ENCODE results near the gene HDAC9.

HDAC9 gene

DNA sequence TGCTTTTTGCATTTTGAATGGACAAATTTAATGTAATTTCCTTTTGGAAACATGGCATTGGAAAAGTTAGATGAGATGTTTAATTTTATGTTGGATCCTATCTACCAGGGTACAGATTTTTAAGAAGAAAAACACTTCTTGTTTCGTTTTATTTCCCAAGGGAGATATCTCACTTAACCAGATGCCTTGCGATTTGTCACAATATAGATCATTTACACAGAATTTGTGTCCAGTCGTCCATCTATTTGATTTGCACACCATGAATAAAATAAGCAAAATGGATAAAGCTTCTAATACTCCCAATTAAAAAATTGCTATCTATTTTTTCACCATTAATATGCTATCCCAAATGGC lies 25.7 kb downstream of the HDAC9 start:
- Histone ChIP-seq H3K4me1 (peaks cover 66% of the 10 kb centered on the region), H3K27me3 (ENCODE audit: low read depth) (no peaks in the 10 kb centered on the region), H3K4me3 (no peak overlapping the region), H3K9me3 (no peaks in the 10 kb centered on the region), H3K36me3 (replicated peaks) (peaks cover 21% of the 10 kb centered on the region)
- in situ Hi-C loops (cut with MboI; ENCODE audit: low sequenced_read_pairs) = no loop called here
- DNase-seq (ENCODE audit: low spot score in 2 of 2) = no peak

- peaks cover 68% of the 10 kb centered on the region for H3K4me1 ChIP-seq
- H3K4me3 ChIP-seq = no peak overlapping the region
- no peaks in the 10 kb centered on the region for H3K9me3 ChIP-seq
- in situ Hi-C loops (cut with MboI; ENCODE audit: low sequenced_read_pairs) = no loop called here
- peaks cover 22% of the 10 kb centered on the region for H3K36me3 ChIP-seq (replicated peaks)
- H3K27me3 ChIP-seq (ENCODE audit: low read depth) = no peaks in the 10 kb centered on the region
- no peak for DNase-seq (ENCODE audit: low spot score in 2 of 2)
These were observed 26.5 kb downstream of the HDAC9 start for GRCh38 chr7:18521945-18522566.

GRCh38 chr7:18524248-18524647 lies 28.7 kb downstream of the HDAC9 start:
- no peaks in the 10 kb centered on the region for H3K27me3 ChIP-seq (ENCODE audit: low read depth)
- no peak for DNase-seq (ENCODE audit: low spot score in 2 of 2)
- no peaks in the 10 kb centered on the region for H3K9me3 ChIP-seq
- peaks cover 17% of the 10 kb centered on the region for H3K36me3 ChIP-seq (replicated peaks)
- in situ Hi-C loops (cut with MboI; ENCODE audit: low sequenced_read_pairs) = no loop called here
- peaks cover 52% of the 10 kb centered on the region for H3K4me1 ChIP-seq
- no peak overlapping the region for H3K4me3 ChIP-seq

DNA sequence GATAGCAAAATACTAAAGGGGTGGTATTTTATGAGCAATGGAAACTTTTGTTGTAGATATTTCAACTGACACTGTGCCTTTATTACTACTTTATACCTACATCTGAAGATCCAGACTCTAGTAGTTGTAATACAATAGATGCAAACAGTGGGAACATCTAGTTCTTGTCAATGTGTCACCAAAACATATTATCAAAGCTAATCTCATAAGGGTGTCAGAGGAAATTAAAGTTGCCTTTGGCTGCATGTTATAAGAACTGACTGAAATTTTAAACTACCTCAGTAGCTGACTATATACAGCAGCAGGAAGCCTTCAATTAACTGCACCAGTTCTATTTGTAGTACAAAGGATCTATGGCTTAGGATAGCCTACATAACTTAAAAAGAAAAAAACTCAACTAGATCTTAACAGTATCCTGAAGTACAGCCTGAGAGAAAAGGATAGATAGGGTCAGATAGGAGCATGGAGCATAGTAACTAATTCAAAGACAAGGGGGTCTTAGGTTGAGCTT lies 30.9 kb downstream of the HDAC9 start:
- no peak for DNase-seq (ENCODE audit: low spot score in 2 of 2)
- Histone ChIP-seq H3K9me3 (no peaks in the 10 kb centered on the region), H3K27me3 (ENCODE audit: low read depth) (no peaks in the 10 kb centered on the region), H3K4me3 (no peak overlapping the region), H3K4me1 (peaks cover 36% of the 10 kb centered on the region), H3K36me3 (replicated peaks) (peaks cover 21% of the 10 kb centered on the region)
- in situ Hi-C loops (cut with MboI; ENCODE audit: low sequenced_read_pairs) = no loop called here

DNA sequence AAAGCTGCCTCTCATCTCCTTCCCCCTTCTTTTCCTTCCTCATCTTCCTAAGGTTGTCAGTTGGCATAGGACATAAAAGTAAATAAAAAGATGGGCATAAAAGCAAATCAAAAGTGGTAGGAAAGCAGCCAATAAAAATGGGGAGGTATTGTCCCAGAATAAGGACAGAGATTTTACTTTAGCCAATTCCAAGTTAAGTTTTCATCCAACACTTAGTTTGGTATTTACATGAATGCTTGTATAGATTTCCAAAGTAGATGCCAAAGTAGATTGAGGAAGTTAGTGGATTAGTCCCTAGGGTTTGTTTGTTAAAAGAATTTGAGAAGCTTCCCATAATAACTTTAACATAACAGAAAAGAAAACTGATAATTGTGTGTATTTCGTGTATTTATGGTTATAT lies 33.7 kb downstream of the HDAC9 start:
- peaks cover 9% of the 10 kb centered on the region for H3K36me3 ChIP-seq (replicated peaks)
- in situ Hi-C loops (cut with MboI; ENCODE audit: low sequenced_read_pairs) = no loop called here
- DNase-seq (ENCODE audit: low spot score in 2 of 2) = no peak
- no peak overlapping the region for H3K4me3 ChIP-seq
- no peaks in the 10 kb centered on the region for H3K9me3 ChIP-seq
- no peaks in the 10 kb centered on the region for H3K27me3 ChIP-seq (ENCODE audit: low read depth)
- peaks cover 40% of the 10 kb centered on the region for H3K4me1 ChIP-seq

- H3K9me3 ChIP-seq = no peaks in the 10 kb centered on the region
- DNase-seq (ENCODE audit: low spot score in 2 of 2) = no peak
- no peaks in the 10 kb centered on the region for H3K27me3 ChIP-seq (ENCODE audit: low read depth)
- H3K4me3 ChIP-seq = no peak overlapping the region
- in situ Hi-C loops (cut with MboI; ENCODE audit: low sequenced_read_pairs) = no loop called here
- H3K36me3 ChIP-seq (replicated peaks) = peaks cover 9% of the 10 kb centered on the region
- H3K4me1 ChIP-seq = peaks cover 51% of the 10 kb centered on the region
These were observed 35.0 kb downstream of the HDAC9 start for GRCh38 chr7:18530224-18531179.

DNA sequence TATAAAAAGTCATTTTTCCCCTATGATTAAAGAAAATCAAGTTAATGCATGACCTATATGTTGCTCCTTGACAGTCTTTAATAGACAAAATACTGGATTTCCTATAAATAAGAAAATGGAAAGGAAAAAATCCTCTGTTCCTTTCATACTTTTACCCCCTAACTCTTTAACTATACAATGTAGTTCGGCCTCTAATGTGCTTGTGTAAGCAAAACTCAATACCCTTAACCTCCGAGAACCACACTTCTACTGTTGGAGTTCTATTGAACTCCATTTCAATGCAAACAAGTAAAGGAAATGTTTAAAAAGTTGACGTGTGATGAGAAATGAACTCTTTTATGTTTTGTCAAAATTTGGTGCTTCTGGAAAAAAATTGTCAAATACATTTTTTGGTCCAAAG lies 36.0 kb downstream of the HDAC9 start:
- H3K36me3 ChIP-seq (replicated peaks) = peaks cover 16% of the 10 kb centered on the region
- H3K4me3 ChIP-seq = no peak overlapping the region
- H3K4me1 ChIP-seq = peaks cover 52% of the 10 kb centered on the region
- in situ Hi-C loops (cut with MboI; ENCODE audit: low sequenced_read_pairs) = no loop called here
- H3K27me3 ChIP-seq (ENCODE audit: low read depth) = no peaks in the 10 kb centered on the region
- no peaks in the 10 kb centered on the region for H3K9me3 ChIP-seq
- DNase-seq (ENCODE audit: low spot score in 2 of 2) = no peak

- Histone ChIP-seq H3K4me3 (no peak overlapping the region), H3K9me3 (no peaks in the 10 kb centered on the region), H3K4me1 (peaks cover 59% of the 10 kb centered on the region), H3K27me3 (ENCODE audit: low read depth) (no peaks in the 10 kb centered on the region), H3K36me3 (replicated peaks) (peaks cover 21% of the 10 kb centered on the region)
- DNase-seq (ENCODE audit: low spot score in 2 of 2) = no peak
- in situ Hi-C loops (cut with MboI; ENCODE audit: low sequenced_read_pairs) = no loop called here
These were observed 37.3 kb downstream of the HDAC9 start for GRCh38 chr7:18532813-18533212.

GRCh38 chr7:18534481-18534880 lies 38.9 kb downstream of the HDAC9 start:
- H3K9me3 ChIP-seq = no peaks in the 10 kb centered on the region
- in situ Hi-C loops (cut with MboI; ENCODE audit: low sequenced_read_pairs) = no loop called here
- H3K27me3 ChIP-seq (ENCODE audit: low read depth) = no peaks in the 10 kb centered on the region
- H3K36me3 ChIP-seq (replicated peaks) = peaks cover 24% of the 10 kb centered on the region
- peaks cover 70% of the 10 kb centered on the region for H3K4me1 ChIP-seq
- DNase-seq (ENCODE audit: low spot score in 2 of 2) = peak in 1 of 2 experiments; percentile 44
- no peak overlapping the region for H3K4me3 ChIP-seq

- in situ Hi-C loops (cut with MboI; ENCODE audit: low sequenced_read_pairs) = no loop called here
- Histone ChIP-seq H3K4me1 (peaks cover 79% of the 10 kb centered on the region), H3K36me3 (replicated peaks) (peaks cover 23% of the 10 kb centered on the region), H3K9me3 (no peaks in the 10 kb centered on the region), H3K4me3 (no peak overlapping the region), H3K27me3 (ENCODE audit: low read depth) (no peaks in the 10 kb centered on the region)
- DNase-seq (ENCODE audit: low spot score in 2 of 2) = peak; percentile 41 to 43
These were observed 40.4 kb downstream of the HDAC9 start for GRCh38 chr7:18535810-18536415.

- H3K4me3 ChIP-seq = no peak overlapping the region
- H3K36me3 ChIP-seq (replicated peaks) = peaks cover 23% of the 10 kb centered on the region
- H3K9me3 ChIP-seq = no peaks in the 10 kb centered on the region
- H3K27me3 ChIP-seq (ENCODE audit: low read depth) = no peaks in the 10 kb centered on the region
- in situ Hi-C loops (cut with MboI; ENCODE audit: low sequenced_read_pairs) = no loop called here
- H3K4me1 ChIP-seq = peaks cover 77% of the 10 kb centered on the region
- DNase-seq (ENCODE audit: low spot score in 2 of 2) = no peak
These were observed 40.9 kb downstream of the HDAC9 start for GRCh38 chr7:18536486-18536885.

DNA sequence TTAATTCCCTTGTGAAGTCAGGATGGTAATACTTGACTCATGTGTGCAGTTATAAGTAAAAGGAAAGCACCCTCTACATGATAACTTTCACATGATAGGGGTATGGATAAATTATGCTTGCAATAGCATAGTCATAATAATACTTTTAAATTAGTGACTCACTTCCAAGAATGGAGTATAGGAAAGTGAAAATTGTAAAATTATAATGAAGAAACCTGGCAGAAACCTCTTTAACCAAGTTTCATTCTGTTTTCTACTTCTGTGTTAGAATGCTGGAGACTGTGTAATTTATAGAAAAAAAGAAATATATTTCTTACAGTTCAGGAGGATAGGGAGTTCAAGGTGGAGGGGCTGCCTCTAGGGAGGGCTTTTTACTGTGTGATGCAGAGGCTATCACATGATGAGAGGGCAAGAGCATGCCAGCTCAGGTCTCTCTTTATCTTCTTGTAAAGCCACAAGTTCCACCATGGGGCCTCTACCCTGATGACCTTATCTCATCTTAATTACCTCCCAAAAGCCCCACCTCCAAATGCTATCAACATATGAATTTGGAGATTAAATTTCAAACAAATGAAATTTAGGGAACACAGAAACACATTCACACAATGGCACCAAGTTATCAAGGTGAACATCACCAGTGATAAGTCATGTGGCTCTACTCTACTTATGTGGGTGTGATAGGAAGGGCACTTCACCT lies 43.2 kb downstream of the HDAC9 start:
- no peaks in the 10 kb centered on the region for H3K9me3 ChIP-seq
- in situ Hi-C loops (cut with MboI; ENCODE audit: low sequenced_read_pairs) = no loop called here
- H3K27me3 ChIP-seq (ENCODE audit: low read depth) = no peaks in the 10 kb centered on the region
- DNase-seq (ENCODE audit: low spot score in 2 of 2) = no peak
- peaks cover 65% of the 10 kb centered on the region for H3K4me1 ChIP-seq
- peaks cover 34% of the 10 kb centered on the region for H3K36me3 ChIP-seq (replicated peaks)
- no peak overlapping the region for H3K4me3 ChIP-seq

- H3K9me3 ChIP-seq = no peaks in the 10 kb centered on the region
- DNase-seq (ENCODE audit: low spot score in 2 of 2) = no peak
- in situ Hi-C loops (cut with MboI; ENCODE audit: low sequenced_read_pairs) = no loop called here
- H3K36me3 ChIP-seq (replicated peaks) = peaks cover 51% of the 10 kb centered on the region
- peaks cover 49% of the 10 kb centered on the region for H3K4me1 ChIP-seq
- H3K27me3 ChIP-seq (ENCODE audit: low read depth) = no peaks in the 10 kb centered on the region
- H3K4me3 ChIP-seq = no peak overlapping the region
These were observed 44.8 kb downstream of the HDAC9 start for GRCh38 chr7:18540396-18540795.
